Kidney (tissue), 14 donors: ENCODE results near the gene HDAC9. TPM values are rescaled to one million over a fixed set of nuclear protein-coding genes. Genes with fewer than 3 reads are reported as not detected.
"Not testable (repeated sequence)": the region's sequence is repeated elsewhere in the genome, so short reads cannot be mapped to it uniquely, and the experiment has no call there.

Experiments
- DNase-seq, 5 donors: peaks; one replicate each; pipeline ENCODE4 v3.0.0-alpha.2; 2013 to 2020
- FAIRE-seq: peaks from 2 replicates; lab custom pipeline; 2012; peaks lifted over from hg19 to GRCh38; lab: Jason Lieb, UNC
- H3K27ac ChIP-seq, 2 donors: one replicate each; pipeline ENCODE4 v1.7.0; 2013; ENCODE audit warnings: low read depth in 2 of 2, low read length in 2 of 2, inconsistent platforms in 1 of 2
- H3K27me3 ChIP-seq: one replicate; pipeline ENCODE4 v1.7.1; 2013; ENCODE audit warnings: low read length, inconsistent platforms; ENCODE audit not compliant: control insufficient read depth, insufficient read depth
- H3K36me3 ChIP-seq, 3 donors: one replicate each; pipeline versions ENCODE4 v1.7.0 to v1.7.1; 2013; ENCODE audit warnings: low read length in 3 of 3, control low read depth in 1 of 3, inconsistent platforms in 1 of 3; ENCODE audit not compliant: insufficient read depth in 3 of 3, control insufficient read depth in 2 of 3
- H3K4me1 ChIP-seq, 3 donors: one replicate each; pipeline versions ENCODE4 v1.7.0 to v1.7.1; 2013; ENCODE audit warnings: low read length in 3 of 3, inconsistent platforms in 1 of 3, low read depth in 1 of 3; ENCODE audit not compliant: control insufficient read depth in 2 of 3, insufficient read depth in 2 of 3
- H3K4me3 ChIP-seq, 3 donors: one replicate each; pipeline versions ENCODE4 v1.7.0 to v1.8.1; 2013; ENCODE audit warnings: low read length in 3 of 3, control low read depth in 1 of 3, inconsistent platforms in 1 of 3
- H3K9ac ChIP-seq, 3 donors: one replicate each; pipeline versions ENCODE4 v1.7.0 to v1.7.1; 2013; ENCODE audit warnings: low read length in 3 of 3, control low read depth in 1 of 3, inconsistent platforms in 1 of 3
- H3K9me3 ChIP-seq, 3 donors: one replicate each; pipeline versions ENCODE4 v1.7.0 to v1.7.1; 2013; ENCODE audit warnings: low read length in 3 of 3, control low read depth in 1 of 3, inconsistent platforms in 1 of 3; ENCODE audit not compliant: control insufficient read depth in 2 of 3, insufficient read depth in 1 of 3
- CTCF ChIP-seq: IDR thresholded peaks from 3 replicates; pipeline ENCODE4 v1.5.1; 2012; ENCODE audit warnings: mild to moderate bottlenecking, moderate library complexity, borderline replicate concordance; ENCODE audit not compliant: insufficient read depth; ENCODE audit errors: extremely low read depth
- intact Hi-C: fragments of 100-400 bp; cut with DNase I; formaldehyde crosslinking; loops from one replicate; pipeline ENCODE4 v1.11.1; 2022
- polyA plus RNA-seq: library from polyadenylated mRNA; stranded (reverse); fragments of 350-450 nt; fragmentation: Illumina TruSeq; extraction: RNeasy Lipid Tissue Mini Kit (QIAGEN cat#74804); gene quantifications from one replicate; pipeline ENCODE4 v1.2.3, GENCODE V29; 2014; ENCODE audit warnings: low read depth, low replicate concordance; ENCODE audit not compliant: insufficient read depth
- total RNA-seq: library from RNA; stranded (reverse); fragmentation: NEBNext Ultra II Directional; extraction: Animal tissue kit (Norgen Biotek cat#: 25700); gene quantifications from one replicate; pipeline ENCODE4 v1.2.1, GENCODE V29; 2021
- donor health status: control.
- donor health status: control.
- donor health status: control.
- donor health status: control.
- donor health status: control.
- donor health status: DM: yes; HTN: yes; CAD: no.
- donor health status: Normal renal cell carcinoma (clear cell type).

Gene HDAC9
- total and polyA plus RNA-seq, 2 donors from 2014 or later: 2.1 to 22.1 TPM

- no peak for DNase-seq
- Histone ChIP-seq H3K9me3 (no peaks in the 10 kb centered on the region), H3K4me1 (no peaks in the 10 kb centered on the region), H3K9ac (no peak overlapping the region), H3K36me3 (no peaks in the 10 kb centered on the region), H3K27ac (no peak overlapping the region), H3K4me3 (no peak overlapping the region), H3K27me3 (no peaks in the 10 kb centered on the region)
- intact Hi-C loops: no loop called here
- FAIRE-seq: no peak
- TF ChIP-seq CTCF: no peak
Observed at GRCh38 chr7:18958627-18959026, 463.1 kb downstream of the HDAC9 start.

GRCh38 chr7:18960725-18961124 is 465.2 kb downstream of the HDAC9 start:
- H3K9ac ChIP-seq: no peak overlapping the region
- H3K4me3 ChIP-seq: no peak overlapping the region
- H3K36me3 ChIP-seq: no peaks in the 10 kb centered on the region
- no peak overlapping the region for H3K27ac ChIP-seq
- H3K27me3 ChIP-seq: no peaks in the 10 kb centered on the region
- FAIRE-seq (no peak), DNase-seq (peak in 2 of 5 donors; percentile 29 to 65)
- no peaks in the 10 kb centered on the region for H3K4me1 ChIP-seq
- TF ChIP-seq CTCF: no peak
- no peaks in the 10 kb centered on the region for H3K9me3 ChIP-seq
- intact Hi-C loops: no loop called here

DNA sequence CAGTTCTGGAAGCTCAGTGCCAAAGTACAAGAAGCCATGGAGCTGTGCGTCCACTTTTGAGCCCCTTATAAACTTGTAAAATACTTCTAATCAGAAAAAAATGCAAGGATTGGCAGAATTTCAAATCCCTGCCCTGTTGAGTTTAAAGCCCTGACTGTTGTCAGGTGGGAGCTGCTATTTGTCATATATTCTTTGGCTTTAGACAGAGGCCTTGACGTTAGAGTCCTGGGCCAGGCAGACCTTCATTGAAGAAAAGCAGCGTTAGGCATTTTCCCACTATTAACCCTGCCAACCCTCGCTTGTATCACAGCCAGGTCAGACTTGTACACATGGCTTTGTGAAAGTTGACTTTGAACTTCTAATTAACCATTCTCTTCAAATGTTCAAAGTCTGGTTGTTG is 466.5 kb downstream of the HDAC9 start:
- Histone ChIP-seq H3K9me3 (no peaks in the 10 kb centered on the region), H3K4me1 (no peaks in the 10 kb centered on the region), H3K27ac (no peak overlapping the region), H3K27me3 (no peaks in the 10 kb centered on the region), H3K9ac (no peak overlapping the region), H3K36me3 (no peaks in the 10 kb centered on the region), H3K4me3 (no peak overlapping the region)
- FAIRE-seq (no peak), DNase-seq (peak in 2 of 5 donors; percentile 5 to 14)
- no peak for TF ChIP-seq CTCF
- intact Hi-C loops: no loop called here

DNA sequence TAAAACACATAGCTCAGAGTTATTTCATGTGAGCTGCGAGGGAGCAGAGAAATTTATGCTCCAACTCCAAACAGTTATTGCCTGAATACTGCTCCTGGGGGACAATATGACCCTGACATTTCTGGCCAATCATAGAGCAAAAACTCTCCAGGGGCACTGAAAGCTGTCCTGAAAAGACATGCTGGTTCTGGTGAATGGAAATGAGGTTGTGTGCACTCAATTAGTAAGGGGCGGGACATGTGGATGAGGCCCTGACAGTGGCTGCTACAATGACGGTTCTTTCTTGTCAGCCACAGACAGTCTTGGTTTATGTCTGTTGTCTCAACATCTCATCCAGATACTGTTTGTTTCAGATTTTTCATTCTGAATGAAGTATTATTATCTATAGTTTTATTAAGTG is 470.1 kb downstream of the HDAC9 start:
- H3K4me1 ChIP-seq: no peaks in the 10 kb centered on the region
- DNase-seq (no peak), FAIRE-seq (no peak)
- H3K27me3 ChIP-seq: no peaks in the 10 kb centered on the region
- intact Hi-C loops: no loop called here
- TF ChIP-seq CTCF: no peak
- no peak overlapping the region for H3K4me3 ChIP-seq
- H3K27ac ChIP-seq: no peak overlapping the region
- H3K36me3 ChIP-seq: no peaks in the 10 kb centered on the region
- H3K9ac ChIP-seq: no peak overlapping the region
- H3K9me3 ChIP-seq: no peaks in the 10 kb centered on the region

- H3K4me3 ChIP-seq, DNase-seq, H3K4me1 ChIP-seq, H3K27me3 ChIP-seq, intact Hi-C loops, H3K9me3 ChIP-seq, H3K36me3 ChIP-seq, FAIRE-seq, H3K9ac ChIP-seq, H3K27ac ChIP-seq: not testable (repeated sequence)
Observed at GRCh38 chr7:18967755-18968154, 472.2 kb downstream of the HDAC9 start.
